Panc1 (cell line): Measurements from ENCODE around the gene AGPAT3. TPM values are rescaled to one million over a fixed set of nuclear protein-coding genes. Genes with fewer than 3 reads are reported as not detected.

Source experiments
- ATAC-seq: fragments of 200-7000 bp; cut with Tn5 transposase; 2 replicates; pipeline ENCODE4 v1.9.1; 2020; ENCODE audit warnings: mild to moderate bottlenecking, moderate library complexity
- BruUV-seq: library from RNA; stranded (reverse); fragments of 400-500 nt; replicated peaks from 2 replicates; lab custom pipeline; 2021; lab: Mats Ljungman, UMichigan
- CTCF ChIA-PET: fragments of 300-600 bp; sonication (Branson Sonifier 250); formaldehyde crosslinking; loops from one replicate; lab custom pipeline; 2022; ENCODE audit warnings: antibody characterized with exemption; lab: Charles Lee
- POLR2A ChIA-PET: fragments of 300-600 bp; sonication (Branson Sonifier 250); formaldehyde crosslinking; loops from one replicate; lab custom pipeline; 2022; ENCODE audit warnings: antibody characterized with exemption; lab: Charles Lee
- DNase-seq: peaks from one replicate; pipeline ENCODE4 v3.0.0-alpha.2; 2010; ENCODE audit warnings: low read depth, low spot score
- H3K27ac ChIP-seq: 2 replicates; pipeline ENCODE4 v1.5.1; 2011; ENCODE audit warnings: mild to moderate bottlenecking, low read length, inconsistent platforms
- H3K27me3 ChIP-seq: fragments of 200-500 bp; sonication (Bioruptor generic); 2 replicates; pipeline ENCODE4 v1.6.0; 2014; ENCODE audit warnings: low read length, inconsistent platforms; ENCODE audit not compliant: control insufficient read depth, insufficient read depth
- H3K36me3 ChIP-seq: fragments of 200-500 bp; sonication (Bioruptor generic); 2 replicates; pipeline ENCODE4 v1.5.1; 2014; ENCODE audit warnings: inconsistent platforms, mild to moderate bottlenecking, low read length, moderate library complexity; ENCODE audit not compliant: control insufficient read depth, insufficient read depth
- H3K4me1 ChIP-seq: 2 replicates; pipeline ENCODE4 v1.5.1; 2011; ENCODE audit warnings: inconsistent platforms, mild to moderate bottlenecking, low read length, moderate library complexity; ENCODE audit not compliant: control insufficient read depth, insufficient read depth
- H3K4me3 ChIP-seq, 2 experiments: 2 replicates each; pipeline ENCODE4 v1.5.1; 2011 to 2012; ENCODE audit warnings: low read depth in 2 of 2, low read length in 2 of 2, mild to moderate bottlenecking in 2 of 2, inconsistent platforms in 1 of 2, moderate library complexity in 1 of 2
- H3K9me3 ChIP-seq: fragments of 200-500 bp; sonication (Bioruptor generic); 2 replicates; pipeline ENCODE4 v1.5.1; 2014; ENCODE audit warnings: low read depth, mild to moderate bottlenecking, inconsistent platforms, low read length, moderate library complexity; ENCODE audit not compliant: control insufficient read depth, insufficient read depth
- POLR2AphosphoS5 ChIP-seq: IDR thresholded peaks from 2 replicates; pipeline ENCODE4 v1.6.1; 2012; ENCODE audit warnings: mild to moderate bottlenecking, low read depth, low read length, moderate library complexity
- REST ChIP-seq, 2 experiments: IDR thresholded peaks; 2 replicates each; pipeline ENCODE4 v1.6.1; 2011 to 2012; ENCODE audit warnings: low read depth in 2 of 2, control low read depth in 1 of 2, low read length in 1 of 2, mild to moderate bottlenecking in 1 of 2, moderate library complexity in 1 of 2; ENCODE audit not compliant: insufficient read depth in 1 of 2
- SIN3A ChIP-seq: IDR thresholded peaks from 2 replicates; pipeline ENCODE4 v1.6.1; 2012; ENCODE audit warnings: low read depth, mild to moderate bottlenecking, low read length, moderate library complexity, borderline replicate concordance; ENCODE audit not compliant: insufficient read depth
- TCF7L2 ChIP-seq: IDR thresholded peaks from 2 replicates; pipeline ENCODE4 v1.6.1; 2011; ENCODE audit warnings: mild to moderate bottlenecking, low read depth, low read length, inconsistent platforms
- in situ Hi-C: cut with HindIII; loops from 2 replicates; pipeline ENCODE4 v1.10.0; 2016; ENCODE audit warnings: low sequenced_read_pairs, low pct_unique_long_range_greater_than_20kb
- intact Hi-C: fragments of 100-400 bp; cut with micrococcal nuclease; formaldehyde crosslinking; loops from one replicate; pipeline ENCODE4 v1.10.0; 2022; ENCODE audit not compliant: unreplicated experiment
- total RNA-seq: library from RNA; stranded (reverse); gene quantifications from one replicate; pipeline ENCODE4 v1.2.1, GENCODE V29; 2021; ENCODE audit not compliant: unreplicated experiment
- TF ChIP-seq, protein P1 (sequence below): fragments of 450-650 bp; IDR thresholded peaks from 2 replicates; pipeline ENCODE4 v1.5.1; 2017; ENCODE audit warnings: mild to moderate bottlenecking

Gene AGPAT3
- total RNA-seq, 1 experiment from 2014 or later, result 40.1 TPM

DNA sequence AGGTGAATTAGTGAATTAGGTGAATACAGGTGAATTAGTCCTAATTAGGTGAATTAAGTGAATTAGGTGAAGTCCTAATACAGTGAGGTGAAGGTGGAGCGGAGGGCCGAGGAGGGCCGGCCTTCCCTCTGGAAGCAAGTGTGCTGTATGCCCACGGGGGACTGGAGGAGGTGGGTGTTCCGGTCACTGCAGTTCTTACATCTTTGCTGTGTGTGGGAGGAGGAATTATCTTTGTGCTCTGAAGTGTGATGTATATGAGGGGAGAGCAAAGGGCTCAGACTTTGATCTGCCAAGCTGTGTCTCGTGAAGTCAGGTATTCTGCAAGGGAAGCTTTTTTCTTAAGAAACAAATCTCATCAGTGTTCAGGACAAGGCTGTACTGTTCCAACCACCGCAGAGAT lies 45.4 kb downstream of the AGPAT3 start:
- no peak for ATAC-seq
- Histone ChIP-seq H3K27me3 (no peaks in the 10 kb centered on the region), H3K27ac (no peak overlapping the region), H3K4me1 (no peaks in the 10 kb centered on the region), H3K4me3 (no peak overlapping the region), H3K9me3 (no peaks in the 10 kb centered on the region), H3K36me3 (no peaks in the 10 kb centered on the region)
- no TSS peak for BruUV-seq
- in situ Hi-C loops, result no loop called here
- intact Hi-C loops, result no loop called here
- no peak for DNase-seq
- POLR2A ChIA-PET, result no interaction called here
- TF ChIP-seq POLR2AphosphoS5 (no peak), TCF7L2 (no peak), SIN3A (no peak), REST (IDR thresholded peaks at IDR 0.05; ENCODE audit: insufficient read depth in 1 of 2, low read depth in 2 of 2, low read length in 1 of 2) (no peak)
- TF ChIP-seq, protein P1, sequence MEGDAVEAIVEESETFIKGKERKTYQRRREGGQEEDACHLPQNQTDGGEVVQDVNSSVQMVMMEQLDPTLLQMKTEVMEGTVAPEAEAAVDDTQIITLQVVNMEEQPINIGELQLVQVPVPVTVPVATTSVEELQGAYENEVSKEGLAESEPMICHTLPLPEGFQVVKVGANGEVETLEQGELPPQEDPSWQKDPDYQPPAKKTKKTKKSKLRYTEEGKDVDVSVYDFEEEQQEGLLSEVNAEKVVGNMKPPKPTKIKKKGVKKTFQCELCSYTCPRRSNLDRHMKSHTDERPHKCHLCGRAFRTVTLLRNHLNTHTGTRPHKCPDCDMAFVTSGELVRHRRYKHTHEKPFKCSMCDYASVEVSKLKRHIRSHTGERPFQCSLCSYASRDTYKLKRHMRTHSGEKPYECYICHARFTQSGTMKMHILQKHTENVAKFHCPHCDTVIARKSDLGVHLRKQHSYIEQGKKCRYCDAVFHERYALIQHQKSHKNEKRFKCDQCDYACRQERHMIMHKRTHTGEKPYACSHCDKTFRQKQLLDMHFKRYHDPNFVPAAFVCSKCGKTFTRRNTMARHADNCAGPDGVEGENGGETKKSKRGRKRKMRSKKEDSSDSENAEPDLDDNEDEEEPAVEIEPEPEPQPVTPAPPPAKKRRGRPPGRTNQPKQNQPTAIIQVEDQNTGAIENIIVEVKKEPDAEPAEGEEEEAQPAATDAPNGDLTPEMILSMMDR, result no peak
- CTCF ChIA-PET, result no interaction called here

DNA sequence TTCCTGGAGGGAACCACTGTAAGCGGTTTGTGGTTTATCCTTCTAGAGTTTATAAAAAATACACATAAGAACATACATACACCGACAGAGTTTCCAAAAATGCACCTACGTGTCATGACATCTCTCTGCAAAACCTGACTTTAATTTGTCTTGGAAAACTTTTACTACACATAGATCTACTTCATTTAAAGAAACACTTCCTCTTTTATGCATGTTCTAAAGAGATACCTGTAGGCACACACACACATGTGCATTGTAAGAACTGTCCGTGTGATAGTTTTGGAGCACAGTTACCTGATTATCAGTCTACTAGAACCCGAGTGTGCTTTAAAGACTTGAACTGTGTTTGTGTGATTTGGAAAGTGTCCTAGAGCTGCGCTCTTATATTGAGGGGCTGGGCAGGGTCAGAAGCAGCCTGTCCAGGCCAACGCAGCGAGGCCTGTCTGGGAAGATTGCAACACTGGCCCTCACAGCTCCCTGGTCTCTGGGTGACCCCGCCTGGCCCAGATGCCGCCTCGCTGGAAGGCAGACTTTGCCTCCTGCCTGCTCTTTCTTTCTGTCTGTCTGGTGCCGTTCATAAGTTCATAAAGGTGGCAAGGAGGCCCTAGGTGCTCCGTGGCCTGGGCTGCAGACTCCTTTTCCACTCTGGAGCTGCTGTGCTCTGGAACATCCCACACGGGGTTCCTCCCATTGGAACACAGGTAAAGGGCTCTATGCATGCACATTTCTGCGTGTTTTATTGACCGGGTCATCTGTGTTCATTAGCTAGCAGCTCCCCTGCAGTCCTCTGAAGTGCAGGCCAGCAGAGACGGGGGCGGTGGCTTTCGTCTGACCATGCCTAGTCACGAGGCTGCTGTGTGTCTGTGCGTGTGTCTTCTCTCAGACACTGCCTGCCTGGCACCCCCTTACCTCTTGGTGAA lies 46.3 kb downstream of the AGPAT3 start:
- H3K27ac ChIP-seq, result no peak overlapping the region
- ATAC-seq, result no peak
- H3K27me3 ChIP-seq, result no peaks in the 10 kb centered on the region
- BruUV-seq, result no TSS peak
- in situ Hi-C loops (no loop called here), intact Hi-C loops (no loop called here)
- POLR2A ChIA-PET, result no interaction called here
- H3K4me3 ChIP-seq, result no peak overlapping the region
- CTCF ChIA-PET, result no interaction called here
- no peaks in the 10 kb centered on the region for H3K9me3 ChIP-seq
- no peaks in the 10 kb centered on the region for H3K4me1 ChIP-seq
- no peaks in the 10 kb centered on the region; the same call in 1 of the 2 replicates for H3K36me3 ChIP-seq
- TF ChIP-seq SIN3A (no peak), POLR2AphosphoS5 (no peak), REST (IDR thresholded peaks at IDR 0.05; ENCODE audit: insufficient read depth in 1 of 2, low read depth in 2 of 2, low read length in 1 of 2) (no peak), TCF7L2 (no peak)
- TF ChIP-seq, protein P1, result no peak
- DNase-seq, result no peak
